ENCODE measurements around the gene MSS51. TPM values are rescaled to one million over a fixed set of nuclear protein-coding genes. Genes with fewer than 3 reads are reported as not detected.

Gene MSS51
- polyA plus RNA-seq, 1 donor from 2014 or later = 8.3 TPM

- H4K20me1 ChIP-seq (ENCODE audit: insufficient read depth) = no peaks in the 10 kb centered on the region
- H3F3A ChIP-seq (ENCODE audit: insufficient read depth, low read length, poor library complexity, severe bottlenecking) = no peaks in the 10 kb centered on the region
- TF ChIP-seq SMC3 (conservative IDR thresholded peaks at IDR 0.05; ENCODE audit: poor library complexity) (no peak), REST (IDR thresholded peaks at IDR 0.05; ENCODE audit: borderline replicate concordance) (no peak), MXI1 (conservative IDR thresholded peaks at IDR 0.05; ENCODE audit: poor library complexity, severe bottlenecking) (no peak), EP300 (conservative IDR thresholded peaks at IDR 0.05; ENCODE audit: poor library complexity, severe bottlenecking) (no peak), RAD21 (conservative IDR thresholded peaks at IDR 0.05) (no peak), TAF1 (IDR thresholded peaks at IDR 0.05; ENCODE audit: low read depth) (no peak), POLR2AphosphoS5 (IDR thresholded peaks at IDR 0.05) (no peak), CTCF (IDR thresholded peaks at IDR 0.05; ENCODE audit: poor library complexity, severe bottlenecking) (no peak), EZH2 (IDR thresholded peaks at IDR 0.05; ENCODE audit: borderline replicate concordance, insufficient read depth, low read length, poor library complexity, severe bottlenecking) (no peak)
- no peak overlapping the region for H3K9ac ChIP-seq (ENCODE audit: low read length)
- H3K27me3 ChIP-seq (ENCODE audit: insufficient read depth, low read depth, low read length) = no peaks in the 10 kb centered on the region
- no peak overlapping the region for H3K27ac ChIP-seq (ENCODE audit: low read length)
- no peak overlapping the region for H3K4me2 ChIP-seq (ENCODE audit: low read length)
- H3K36me3 ChIP-seq (ENCODE audit: insufficient read depth, low read length) = no peaks in the 10 kb centered on the region
- no peak overlapping the region for H3K4me3 ChIP-seq (ENCODE audit: low read length)
- no peak overlapping the region for H2AFZ ChIP-seq (ENCODE audit: low read depth, low read length)
- H3K79me2 ChIP-seq (replicated peaks; ENCODE audit: insufficient read depth, low read length) = no peaks in the 10 kb centered on the region
- no peaks in the 10 kb centered on the region for H3K9me2 ChIP-seq (ENCODE audit: insufficient read depth, low read length)
- H3K9me3 ChIP-seq (ENCODE audit: low read length) = no peaks in the 10 kb centered on the region
These were observed 36.2 kb upstream of the MSS51 start for GRCh38 chr10:73469579-73469978.

- TF ChIP-seq EP300 (conservative IDR thresholded peaks at IDR 0.05; ENCODE audit: poor library complexity, severe bottlenecking) = no peak
- no peak for TF ChIP-seq MXI1 (conservative IDR thresholded peaks at IDR 0.05; ENCODE audit: poor library complexity, severe bottlenecking)
- TF ChIP-seq RAD21 (conservative IDR thresholded peaks at IDR 0.05) = no peak
- no peak for TF ChIP-seq POLR2AphosphoS5 (IDR thresholded peaks at IDR 0.05)
- no peak for TF ChIP-seq CTCF (IDR thresholded peaks at IDR 0.05; ENCODE audit: poor library complexity, severe bottlenecking)
- no peak for TF ChIP-seq TAF1 (IDR thresholded peaks at IDR 0.05; ENCODE audit: low read depth)
- no peak for TF ChIP-seq REST (IDR thresholded peaks at IDR 0.05; ENCODE audit: borderline replicate concordance)
- no peak for TF ChIP-seq EZH2 (IDR thresholded peaks at IDR 0.05; ENCODE audit: borderline replicate concordance, insufficient read depth, low read length, poor library complexity, severe bottlenecking)
- H2AFZ ChIP-seq (ENCODE audit: low read depth, low read length) = no peak overlapping the region
- no peak overlapping the region for H3K27ac ChIP-seq (ENCODE audit: low read length)
- no peaks in the 10 kb centered on the region for H4K20me1 ChIP-seq (ENCODE audit: insufficient read depth)
- H3K9me3 ChIP-seq (ENCODE audit: low read length) = no peaks in the 10 kb centered on the region
- H3K9me2 ChIP-seq (ENCODE audit: insufficient read depth, low read length) = no peaks in the 10 kb centered on the region
- H3K79me2 ChIP-seq (replicated peaks; ENCODE audit: insufficient read depth, low read length) = no peaks in the 10 kb centered on the region
- no peak overlapping the region for H3K4me2 ChIP-seq (ENCODE audit: low read length)
- H3K9ac ChIP-seq (ENCODE audit: low read length) = no peak overlapping the region
- H3F3A ChIP-seq (ENCODE audit: insufficient read depth, low read length, poor library complexity, severe bottlenecking) = no peaks in the 10 kb centered on the region
- H3K27me3 ChIP-seq (ENCODE audit: insufficient read depth, low read depth, low read length) = no peaks in the 10 kb centered on the region
- H3K36me3 ChIP-seq (ENCODE audit: insufficient read depth, low read length) = no peaks in the 10 kb centered on the region
- no peak overlapping the region for H3K4me3 ChIP-seq (ENCODE audit: low read length)
These were observed 33.8 kb upstream of the MSS51 start for GRCh38 chr10:73467206-73467605.
